Activated CD4-positive, alpha-beta T cell treated with anti-CD3 and anti-CD28 coated beads for 36 hours (primary cell): Measurements from ENCODE around the gene LOC101059915.

Experiments used
- ATAC-seq: fragments of 200-7000 bp; cut with Tn5 transposase; one replicate; pipeline ENCODE4 v1.10.0; 2021; ENCODE audit warnings: mild to moderate bottlenecking, moderate library complexity
- CTCF ChIA-PET: fragments of 350-600 bp; sonication (Branson Sonifier 250); formaldehyde crosslinking; loops from one replicate; lab custom pipeline; 2021; ENCODE audit warnings: antibody characterized with exemption; lab: Charles Lee
- POLR2A ChIA-PET: fragments of 350-600 bp; sonication (Branson Sonifier 250); formaldehyde crosslinking; loops from one replicate; lab custom pipeline; 2021; ENCODE audit warnings: antibody characterized with exemption, inconsistent platforms; lab: Charles Lee
- DNase-seq: peaks from one replicate; pipeline ENCODE4 v3.0.0-alpha.2; 2020
- H3K27ac Mint-ChIP-seq: one replicate; pipeline ENCODE4 v1.8.0; 2021; ENCODE audit warnings: mixed read lengths
- H3K27me3 Mint-ChIP-seq: one replicate; pipeline ENCODE4 v1.8.0; 2021; ENCODE audit warnings: mixed read lengths
- H3K36me3 Mint-ChIP-seq: one replicate; pipeline ENCODE4 v1.8.0; 2021; ENCODE audit warnings: low read depth, mixed read lengths
- H3K4me1 Mint-ChIP-seq: one replicate; pipeline ENCODE4 v1.8.0; 2021; ENCODE audit warnings: mixed read lengths
- H3K4me3 Mint-ChIP-seq: one replicate; pipeline ENCODE4 v1.8.0; 2021; ENCODE audit warnings: mild to moderate bottlenecking, moderate library complexity, mixed read lengths
- H3K9me3 Mint-ChIP-seq: one replicate; pipeline ENCODE4 v1.8.0; 2021; ENCODE audit warnings: low read depth, mixed read lengths
- intact Hi-C, 2 experiments: fragments of 100-400 bp; cut with DNase I in 1 of 2; cut with micrococcal nuclease in 1 of 2; formaldehyde crosslinking; loops; one replicate each; pipeline versions ENCODE4 v1.14.2 to v1.15.1; 2022 to 2024; cut with DNase I, micrococcal nuclease

The LOC101059915 gene

GRCh38 chrX:71623714-71624113 is 43.6 kb upstream of the LOC101059915 start:
- no peaks in the 10 kb centered on the region for H3K9me3 Mint-ChIP-seq
- DNase-seq (peak; percentile 30), ATAC-seq (peak; percentile 12)
- H3K4me3 Mint-ChIP-seq: peak overlapping the region; percentile 49
- intact Hi-C loops: loop anchor here in 1 of 2 experiments (1.0 kb wide), 1 partner anchor 14 kb away; no protein-coding TSS in a partner anchor
- H3K27ac Mint-ChIP-seq: peak overlapping the region; percentile 94
- no peaks in the 10 kb centered on the region for H3K27me3 Mint-ChIP-seq
- CTCF ChIA-PET: interaction anchor here (0.5 to 2.3 kb wide), 2 partner anchors 8 to 115 kb away, joined by 3 to 8 read pairs; no protein-coding TSS in a partner anchor
- POLR2A ChIA-PET: interaction anchor here (0.9 kb wide), 1 partner anchor 341 kb away, joined by 3 read pairs; the partner anchor contains the start of gene NONO
- H3K4me1 Mint-ChIP-seq: peaks cover 47% of the 10 kb centered on the region
- peaks cover 2% of the 10 kb centered on the region for H3K36me3 Mint-ChIP-seq

- Mint-ChIP-seq H3K4me1 (peaks cover 31% of the 10 kb centered on the region), H3K36me3 (no peaks in the 10 kb centered on the region), H3K27ac (no peak overlapping the region), H3K27me3 (no peaks in the 10 kb centered on the region), H3K4me3 (no peak overlapping the region), H3K9me3 (no peaks in the 10 kb centered on the region)
- no peak for DNase-seq
- POLR2A ChIA-PET: no interaction called here
- CTCF ChIA-PET: interaction anchor here (2.3 kb wide), 1 partner anchor 10 kb away, joined by 8 read pairs; no protein-coding TSS in a partner anchor
- intact Hi-C loops: no loop called here
- no peak for ATAC-seq
Measured at GRCh38 chrX:71625471-71625870, 41.9 kb upstream of the LOC101059915 start.

GRCh38 chrX:71626576-71626975 is 40.8 kb upstream of the LOC101059915 start:
- Mint-ChIP-seq H3K4me1 (peaks cover 24% of the 10 kb centered on the region), H3K36me3 (no peaks in the 10 kb centered on the region), H3K27ac (no peak overlapping the region), H3K9me3 (no peaks in the 10 kb centered on the region), H3K27me3 (no peaks in the 10 kb centered on the region), H3K4me3 (no peak overlapping the region)
- ATAC-seq (no peak), DNase-seq (no peak)
- intact Hi-C loops: no loop called here
- CTCF ChIA-PET: no interaction called here
- POLR2A ChIA-PET: interaction anchor here (0.6 kb wide), 1 partner anchor 11 kb away, joined by 4 read pairs; no protein-coding TSS in a partner anchor

GRCh38 chrX:71627588-71628404 is 39.5 kb upstream of the LOC101059915 start:
- Mint-ChIP-seq H3K4me1 (peaks cover 12% of the 10 kb centered on the region), H3K4me3 (no peak overlapping the region), H3K27ac (no peak overlapping the region), H3K36me3 (no peaks in the 10 kb centered on the region), H3K9me3 (no peaks in the 10 kb centered on the region), H3K27me3 (no peaks in the 10 kb centered on the region)
- intact Hi-C loops: no loop called here
- DNase-seq (no peak), ATAC-seq (no peak)
- ChIA-PET CTCF (no interaction called here), POLR2A (no interaction called here)

GRCh38 chrX:71629467-71629866 is 37.9 kb upstream of the LOC101059915 start:
- ChIA-PET CTCF (no interaction called here), POLR2A (no interaction called here)
- H3K4me1 Mint-ChIP-seq: no peaks in the 10 kb centered on the region
- ATAC-seq (no peak), DNase-seq (no peak)
- no peaks in the 10 kb centered on the region for H3K36me3 Mint-ChIP-seq
- intact Hi-C loops: no loop called here
- no peaks in the 10 kb centered on the region for H3K9me3 Mint-ChIP-seq
- no peak overlapping the region for H3K4me3 Mint-ChIP-seq
- H3K27me3 Mint-ChIP-seq: no peaks in the 10 kb centered on the region
- H3K27ac Mint-ChIP-seq: no peak overlapping the region

- H3K27ac Mint-ChIP-seq: no peak overlapping the region
- ChIA-PET POLR2A (no interaction called here), CTCF (interaction anchor here (0.6 kb wide), 1 partner anchor 19 kb away, joined by 3 read pairs; no protein-coding TSS in a partner anchor)
- DNase-seq (no peak), ATAC-seq (no peak)
- no peaks in the 10 kb centered on the region for H3K9me3 Mint-ChIP-seq
- no peaks in the 10 kb centered on the region for H3K4me1 Mint-ChIP-seq
- intact Hi-C loops: no loop called here
- H3K4me3 Mint-ChIP-seq: no peak overlapping the region
- no peaks in the 10 kb centered on the region for H3K27me3 Mint-ChIP-seq
- no peaks in the 10 kb centered on the region for H3K36me3 Mint-ChIP-seq
Measured at GRCh38 chrX:71632923-71633657, 34.3 kb upstream of the LOC101059915 start.

GRCh38 chrX:71634366-71634765 is 33.0 kb upstream of the LOC101059915 start:
- no peak for ATAC-seq
- H3K4me3 Mint-ChIP-seq: no peak overlapping the region
- intact Hi-C loops: no loop called here
- CTCF ChIA-PET: interaction anchor here (1.0 kb wide), 1 partner anchor 16 kb away, joined by 4 read pairs; no protein-coding TSS in a partner anchor
- H3K4me1 Mint-ChIP-seq: no peaks in the 10 kb centered on the region
- no peaks in the 10 kb centered on the region for H3K27me3 Mint-ChIP-seq
- POLR2A ChIA-PET: no interaction called here
- no peak for DNase-seq
- no peak overlapping the region for H3K27ac Mint-ChIP-seq
- no peaks in the 10 kb centered on the region for H3K36me3 Mint-ChIP-seq
- H3K9me3 Mint-ChIP-seq: no peaks in the 10 kb centered on the region

GRCh38 chrX:71636438-71637252 is 30.7 kb upstream of the LOC101059915 start:
- Mint-ChIP-seq H3K27ac (peak overlapping the region; percentile 88), H3K27me3 (no peaks in the 10 kb centered on the region), H3K9me3 (no peaks in the 10 kb centered on the region), H3K4me1 (no peaks in the 10 kb centered on the region), H3K4me3 (no peak overlapping the region), H3K36me3 (no peaks in the 10 kb centered on the region)
- CTCF ChIA-PET: interaction anchor here (2.2 kb wide), 1 partner anchor 17 kb away, joined by 6 read pairs; no protein-coding TSS in a partner anchor
- POLR2A ChIA-PET: interaction anchor here (0.6 kb wide), 2 partner anchors 16 to 18 kb away, joined by 4 read pairs; partner anchors contain the start of gene CXCR3
- DNase-seq (peak; percentile 34), ATAC-seq (peak; percentile 68)
- intact Hi-C loops: loop anchor here in 1 of 2 experiments (1.0 kb wide), 1 partner anchor 13 kb away; no protein-coding TSS in a partner anchor

GRCh38 chrX:71637253-71637618 is 30.1 kb upstream of the LOC101059915 start:
- no peak overlapping the region for H3K4me3 Mint-ChIP-seq
- DNase-seq (peak; percentile 27), ATAC-seq (peak; percentile 55)
- ChIA-PET POLR2A (interaction anchor here (0.6 kb wide), 1 partner anchor 15 kb away, joined by 4 read pairs; no protein-coding TSS in a partner anchor), CTCF (interaction anchor here (2.2 kb wide), 1 partner anchor 18 kb away, joined by 6 read pairs; no protein-coding TSS in a partner anchor)
- H3K4me1 Mint-ChIP-seq: no peaks in the 10 kb centered on the region
- intact Hi-C loops: loop anchor here in 1 of 2 experiments (1.0 kb wide), 1 partner anchor 14 kb away; no protein-coding TSS in a partner anchor
- H3K9me3 Mint-ChIP-seq: no peaks in the 10 kb centered on the region
- no peaks in the 10 kb centered on the region for H3K27me3 Mint-ChIP-seq
- peak overlapping the region; percentile 88 for H3K27ac Mint-ChIP-seq
- no peaks in the 10 kb centered on the region for H3K36me3 Mint-ChIP-seq

GRCh38 chrX:71637848-71638247 is 29.5 kb upstream of the LOC101059915 start:
- H3K4me1 Mint-ChIP-seq: no peaks in the 10 kb centered on the region
- ChIA-PET POLR2A (interaction anchor here (0.6 kb wide), 1 partner anchor 19 kb away, joined by 3 read pairs; the partner anchor contains the start of gene CXCR3), CTCF (interaction anchor here (2.2 kb wide), 1 partner anchor 18 kb away, joined by 6 read pairs; no protein-coding TSS in a partner anchor)
- H3K9me3 Mint-ChIP-seq: no peaks in the 10 kb centered on the region
- H3K27me3 Mint-ChIP-seq: no peaks in the 10 kb centered on the region
- H3K4me3 Mint-ChIP-seq: no peak overlapping the region
- H3K27ac Mint-ChIP-seq: no peak overlapping the region
- intact Hi-C loops: loop anchor here (1.0 kb wide), 3 partner anchors 15 to 20 kb away; partner anchors contain the start of gene CXCR3 (in 1 of the 2)
- ATAC-seq (peak; percentile 34), DNase-seq (no peak)
- no peaks in the 10 kb centered on the region for H3K36me3 Mint-ChIP-seq
